ENCODE results near the gene GPR137C.

The GPR137C gene

DNA sequence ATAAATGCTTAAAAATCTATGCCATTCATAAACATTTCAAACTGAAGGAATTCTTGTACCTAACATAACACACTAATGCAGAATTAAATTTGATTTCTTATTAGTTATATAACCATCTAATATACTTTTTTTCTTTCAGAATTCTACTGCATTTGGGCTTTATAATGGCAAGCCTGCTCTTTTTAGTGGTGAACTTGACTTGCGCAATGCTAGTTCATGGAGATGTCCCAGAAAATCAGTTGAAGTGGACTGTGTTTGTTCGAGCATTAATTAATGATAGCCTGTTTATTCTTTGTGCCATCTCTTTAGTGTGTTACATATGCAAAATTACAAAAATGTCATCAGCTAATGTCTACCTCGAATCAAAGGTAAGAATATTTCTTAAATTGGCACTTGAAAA lies 47.3 kb downstream of the GPR137C start:
- H3K27ac ChIP-seq = no peak overlapping the region
- TF ChIP-seq, protein P1, sequence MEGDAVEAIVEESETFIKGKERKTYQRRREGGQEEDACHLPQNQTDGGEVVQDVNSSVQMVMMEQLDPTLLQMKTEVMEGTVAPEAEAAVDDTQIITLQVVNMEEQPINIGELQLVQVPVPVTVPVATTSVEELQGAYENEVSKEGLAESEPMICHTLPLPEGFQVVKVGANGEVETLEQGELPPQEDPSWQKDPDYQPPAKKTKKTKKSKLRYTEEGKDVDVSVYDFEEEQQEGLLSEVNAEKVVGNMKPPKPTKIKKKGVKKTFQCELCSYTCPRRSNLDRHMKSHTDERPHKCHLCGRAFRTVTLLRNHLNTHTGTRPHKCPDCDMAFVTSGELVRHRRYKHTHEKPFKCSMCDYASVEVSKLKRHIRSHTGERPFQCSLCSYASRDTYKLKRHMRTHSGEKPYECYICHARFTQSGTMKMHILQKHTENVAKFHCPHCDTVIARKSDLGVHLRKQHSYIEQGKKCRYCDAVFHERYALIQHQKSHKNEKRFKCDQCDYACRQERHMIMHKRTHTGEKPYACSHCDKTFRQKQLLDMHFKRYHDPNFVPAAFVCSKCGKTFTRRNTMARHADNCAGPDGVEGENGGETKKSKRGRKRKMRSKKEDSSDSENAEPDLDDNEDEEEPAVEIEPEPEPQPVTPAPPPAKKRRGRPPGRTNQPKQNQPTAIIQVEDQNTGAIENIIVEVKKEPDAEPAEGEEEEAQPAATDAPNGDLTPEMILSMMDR (conservative IDR thresholded peaks at IDR 0.05) = no peak
- no peak for TF ChIP-seq ZFX (IDR thresholded peaks at IDR 0.05)

DNA sequence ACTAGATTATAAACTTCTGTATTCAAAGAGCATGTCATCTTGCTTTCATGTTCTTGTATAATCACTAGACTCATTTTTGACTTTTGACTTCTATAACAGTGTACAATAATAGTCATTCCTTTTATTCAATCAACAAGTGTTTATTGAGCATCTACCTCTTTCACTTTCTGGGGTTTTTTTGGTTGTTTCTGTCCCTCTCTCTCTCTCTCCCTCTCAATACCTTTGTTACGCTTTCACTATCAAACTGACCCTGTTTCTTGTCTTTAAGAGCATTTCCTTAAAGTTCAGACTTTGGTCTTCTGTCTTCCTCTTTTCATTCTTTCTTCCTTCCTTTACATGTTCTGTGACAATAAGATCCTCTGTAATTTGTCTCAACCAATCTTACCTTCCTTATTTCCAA lies 49.5 kb downstream of the GPR137C start:
- no peak for TF ChIP-seq ZFX (IDR thresholded peaks at IDR 0.05)
- TF ChIP-seq, protein P1 (conservative IDR thresholded peaks at IDR 0.05) = no peak
- H3K27ac ChIP-seq = no peak overlapping the region

DNA sequence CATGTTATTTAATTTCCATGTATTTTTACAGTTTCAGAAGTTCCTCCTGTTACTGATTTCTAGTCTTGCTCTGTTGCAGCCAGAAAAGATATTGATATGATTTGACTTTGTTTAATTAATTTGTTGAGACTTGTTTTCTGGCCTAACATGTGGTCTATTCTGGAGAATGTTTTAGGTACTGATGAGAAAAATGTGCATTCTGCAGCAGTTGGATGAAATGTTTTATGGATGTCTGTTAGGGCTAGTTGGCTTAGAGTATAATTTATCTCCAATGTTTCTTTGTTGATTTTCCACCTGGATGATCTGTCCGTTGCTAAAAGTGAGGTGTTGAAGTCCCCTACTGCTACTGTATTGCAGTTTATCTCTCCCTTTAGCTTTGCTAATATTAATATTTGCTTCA lies 54.4 kb downstream of the GPR137C start:
- H3K27ac ChIP-seq = no peak overlapping the region
- no peak for TF ChIP-seq ZFX (IDR thresholded peaks at IDR 0.05)
- TF ChIP-seq, protein P1 (conservative IDR thresholded peaks at IDR 0.05) = no peak

DNA sequence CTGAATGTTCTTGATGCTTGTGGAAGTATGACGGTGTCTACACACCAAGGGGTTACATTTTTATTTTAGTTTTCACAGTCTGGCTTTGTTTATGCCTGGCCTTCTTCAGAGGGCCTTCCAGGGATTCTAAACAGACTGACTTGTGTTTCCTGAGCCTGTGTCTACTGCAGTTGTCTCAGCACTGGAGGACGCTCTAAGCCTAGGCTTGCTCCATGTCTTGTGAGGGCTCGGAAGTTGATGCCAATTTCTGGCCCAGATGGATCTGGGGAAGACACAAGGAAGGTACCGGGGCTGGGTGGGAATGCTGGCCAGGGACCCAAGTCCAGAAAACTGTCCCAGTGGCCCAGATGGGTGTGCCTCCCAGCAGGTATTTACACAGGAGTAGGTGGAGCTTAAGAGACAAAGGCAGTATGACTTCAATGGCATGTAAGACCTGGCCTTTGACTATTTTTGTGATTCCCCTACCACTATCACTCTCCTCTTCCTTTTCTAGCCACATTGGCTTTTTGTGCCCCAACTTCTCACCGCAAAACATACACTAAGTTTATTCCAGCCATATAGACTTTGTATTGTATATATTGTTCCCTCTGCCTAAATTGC lies 56.9 kb downstream of the GPR137C start:
- TF ChIP-seq ZFX (IDR thresholded peaks at IDR 0.05) = no peak
- TF ChIP-seq, protein P1 (conservative IDR thresholded peaks at IDR 0.05) = no peak
- no peak overlapping the region for H3K27ac ChIP-seq

DNA sequence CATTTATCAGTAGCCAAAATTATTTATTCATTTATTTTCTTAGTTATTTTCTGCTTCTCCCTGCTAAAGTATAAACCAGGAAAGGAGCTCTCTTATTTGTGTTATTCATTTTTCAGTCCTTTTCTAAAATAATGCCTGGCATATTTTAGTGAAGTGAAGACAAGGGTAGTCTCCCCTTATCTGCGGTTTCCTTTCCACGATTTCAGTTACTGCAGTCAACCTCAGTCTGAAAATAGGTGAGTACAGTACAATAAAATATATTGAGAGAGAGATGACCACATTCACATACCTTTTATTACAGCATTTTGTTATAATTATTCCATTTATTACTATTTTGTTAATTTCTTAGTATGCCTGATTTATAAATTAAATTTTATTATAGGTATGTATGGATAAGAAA lies 57.6 kb downstream of the GPR137C start:
- H3K27ac ChIP-seq = no peak overlapping the region
- TF ChIP-seq, protein P1 (conservative IDR thresholded peaks at IDR 0.05) = no peak
- TF ChIP-seq ZFX (IDR thresholded peaks at IDR 0.05) = no peak

DNA sequence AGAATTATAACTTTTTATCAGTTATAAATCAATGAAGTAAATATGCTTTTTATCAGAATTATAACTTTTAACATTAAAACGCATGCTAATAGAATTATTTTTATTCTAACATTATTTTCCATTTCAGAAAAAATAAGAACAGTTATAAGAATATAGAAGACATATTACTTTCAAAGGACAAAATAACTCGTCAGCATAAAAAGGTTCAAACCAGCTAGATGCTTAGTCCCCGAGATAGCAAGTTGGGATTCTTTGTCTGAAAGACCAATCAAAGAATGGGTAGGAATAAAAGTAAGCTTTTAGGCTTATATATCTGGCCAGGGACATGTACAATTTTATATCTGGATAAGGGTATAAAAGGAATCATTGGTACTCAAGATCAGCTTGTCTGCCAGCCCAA lies 66.0 kb downstream of the GPR137C start:
- TF ChIP-seq ZFX (IDR thresholded peaks at IDR 0.05) = no peak
- TF ChIP-seq, protein P1 (conservative IDR thresholded peaks at IDR 0.05) = no peak
- H3K27ac ChIP-seq = no peak overlapping the region

DNA sequence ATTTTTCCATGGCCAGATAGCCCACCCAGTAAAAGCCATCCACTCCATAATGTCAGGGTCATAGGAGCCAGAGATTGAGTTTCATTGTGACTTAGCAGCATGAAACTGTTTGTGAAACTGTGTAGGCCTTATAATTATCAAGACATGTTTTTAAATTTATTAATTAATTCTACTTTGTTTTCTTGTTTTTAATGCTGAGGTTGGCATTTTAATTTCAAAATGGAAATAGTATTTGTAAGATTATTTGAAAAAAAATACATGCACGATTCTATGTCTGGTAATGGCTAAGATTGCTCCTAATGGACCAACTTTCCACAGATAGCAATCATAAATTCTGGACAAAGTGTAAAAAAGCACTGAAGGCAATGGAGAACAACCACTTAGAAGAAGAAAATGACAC lies 67.1 kb downstream of the GPR137C start:
- H3K27ac ChIP-seq = no peak overlapping the region
- TF ChIP-seq, protein P1 (conservative IDR thresholded peaks at IDR 0.05) = no peak
- no peak for TF ChIP-seq ZFX (IDR thresholded peaks at IDR 0.05)

Measured in C4-2B (cell line).